Measurements from ENCODE around the gene SLC23A2. TPM values are rescaled to one million over a fixed set of nuclear protein-coding genes. Genes with fewer than 3 reads are reported as not detected.

The SLC23A2 gene
- polyA plus RNA-seq, 1 of the 3 experiments (the other 2 are of a cell fraction) = 14.0 TPM

DNA sequence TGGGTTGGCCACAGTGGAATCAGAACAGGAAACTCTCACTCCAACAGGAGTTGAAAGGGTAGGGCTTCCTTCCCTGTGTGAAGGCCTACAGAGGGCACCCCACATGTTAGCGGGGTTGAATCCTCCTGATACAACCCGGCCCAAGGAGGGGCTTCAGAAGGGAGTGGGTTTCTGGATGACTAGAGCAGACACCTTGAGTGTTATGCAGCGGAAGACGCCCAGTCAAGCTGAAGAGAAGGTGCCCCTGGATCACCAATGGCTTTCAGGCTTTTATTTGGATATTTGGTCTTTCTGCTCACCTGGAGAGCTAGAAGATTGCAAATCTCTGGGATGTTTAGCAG lies 146.8 kb downstream of the SLC23A2 start:
- no peak overlapping the region for H3K4me2 ChIP-seq
- ChIA-PET CTCF (no interaction called here), POLR2A (no interaction called here)
- peaks cover 2 to 22% of the 10 kb centered on the region in 2 experiments for H3K36me3 ChIP-seq (replicated peaks in 1 of 2; ENCODE audit: control insufficient read depth in 1 of 2, insufficient read depth in 2 of 2, low read length in 1 of 2)
- no peak for TF ChIP-seq POLR2AphosphoS5 (IDR thresholded peaks at IDR 0.05; ENCODE audit: low read depth, low read length)
- TF ChIP-seq CHD2 (IDR thresholded peaks at IDR 0.05; ENCODE audit: low read length, partially characterized antibody) = no peak
- TF ChIP-seq TAF1 (IDR thresholded peaks at IDR 0.05; ENCODE audit: borderline replicate concordance, low read depth, low read length) = no peak
- TF ChIP-seq GATA2 (CRISPR knock-in tag; IDR thresholded peaks at IDR 0.05) = no peak
- no peak for TF ChIP-seq ELF1 (IDR thresholded peaks at IDR 0.05)
- no peak for TF ChIP-seq USF1 (IDR thresholded peaks at IDR 0.05; ENCODE audit: borderline replicate concordance, low read depth)
- TF ChIP-seq REST (IDR thresholded peaks at IDR 0.05; ENCODE audit: low read depth, low read length) = no peak
- H3K79me2 ChIP-seq (ENCODE audit: insufficient read depth) = no peaks in the 10 kb centered on the region
- H3F3A ChIP-seq (replicated peaks; ENCODE audit: insufficient read depth) = no peaks in the 10 kb centered on the region
- no peak overlapping the region for H2AFZ ChIP-seq (ENCODE audit: low read depth)
- WGBS (ENCODE audit: low lambda C conversion rate) = 88% methylated on average over 4 of the region's 4 CpGs
- no peaks in the 10 kb centered on the region for H3K4me1 ChIP-seq (ENCODE audit: control insufficient read depth in 1 of 2, insufficient read depth in 2 of 2, low read depth in 1 of 2, low read length in 1 of 2)
- no peak overlapping the region for H3K4me3 ChIP-seq (ENCODE audit: low read depth in 2 of 2, low read length in 1 of 2)
- H4K20me1 ChIP-seq (ENCODE audit: insufficient read depth) = no peaks in the 10 kb centered on the region
- H3K9ac ChIP-seq = no peak overlapping the region
- H3K27me3 ChIP-seq (ENCODE audit: insufficient read depth) = no peaks in the 10 kb centered on the region
- H3K27ac ChIP-seq (ENCODE audit: low read depth in 2 of 2, low read length in 1 of 2) = no peak overlapping the region
- no peaks in the 10 kb centered on the region for H3K9me2 ChIP-seq
- no peak for DNase-seq
- H3K9me3 ChIP-seq = no peaks in the 10 kb centered on the region

GRCh38 chr20:4853757-4854560 lies 147.4 kb downstream of the SLC23A2 start:
- Histone ChIP-seq H3K4me1 (ENCODE audit: control insufficient read depth in 1 of 2, insufficient read depth in 2 of 2, low read depth in 1 of 2, low read length in 1 of 2) (no peaks in the 10 kb centered on the region), H3K4me2 (no peak overlapping the region), H3K36me3 (replicated peaks in 1 of 2; ENCODE audit: control insufficient read depth in 1 of 2, insufficient read depth in 2 of 2, low read length in 1 of 2) (peaks cover 0 to 16% of the 10 kb centered on the region in 2 experiments), H4K20me1 (ENCODE audit: insufficient read depth) (no peaks in the 10 kb centered on the region), H2AFZ (ENCODE audit: low read depth) (no peak overlapping the region), H3K9me2 (no peaks in the 10 kb centered on the region), H3K9ac (no peak overlapping the region), H3K27me3 (ENCODE audit: insufficient read depth) (no peaks in the 10 kb centered on the region), H3F3A (replicated peaks; ENCODE audit: insufficient read depth) (no peaks in the 10 kb centered on the region), H3K4me3 (ENCODE audit: low read depth in 2 of 2, low read length in 1 of 2) (no peak overlapping the region), H3K9me3 (no peaks in the 10 kb centered on the region), H3K27ac (ENCODE audit: low read depth in 2 of 2, low read length in 1 of 2) (no peak overlapping the region), H3K79me2 (ENCODE audit: insufficient read depth) (no peaks in the 10 kb centered on the region)
- ChIA-PET CTCF (no interaction called here), POLR2A (no interaction called here)
- WGBS (ENCODE audit: low lambda C conversion rate) = 83% methylated on average over 9 of the region's 9 CpGs
- no peak for DNase-seq
- TF ChIP-seq NRF1 (IDR thresholded peaks at IDR 0.05; ENCODE audit: low read depth, low read length) (no peak), CHD2 (IDR thresholded peaks at IDR 0.05; ENCODE audit: low read length, partially characterized antibody) (no peak), GABPA (IDR thresholded peaks at IDR 0.05; ENCODE audit: low read depth) (no peak), USF1 (IDR thresholded peaks at IDR 0.05; ENCODE audit: borderline replicate concordance, low read depth) (no peak), FOSL2 (IDR thresholded peaks at IDR 0.05; ENCODE audit: borderline replicate concordance, low read depth) (no peak), EZH2phosphoT487 (IDR thresholded peaks at IDR 0.05; ENCODE audit: borderline replicate concordance, low read depth) (no peak), FOXJ3 (CRISPR knock-in tag; IDR thresholded peaks at IDR 0.05) (no peak), RAD21 (IDR thresholded peaks at IDR 0.05; ENCODE audit: low read length) (no peak), NFIC (IDR thresholded peaks at IDR 0.05; ENCODE audit: borderline replicate concordance) (no peak), JUND (IDR thresholded peaks at IDR 0.05) (no peak), MXI1 (IDR thresholded peaks at IDR 0.05; ENCODE audit: low read depth, low read length) (no peak), TEAD4 (IDR thresholded peaks at IDR 0.05; ENCODE audit: borderline replicate concordance, insufficient read depth) (no peak)
- TF ChIP-seq, protein P1, sequence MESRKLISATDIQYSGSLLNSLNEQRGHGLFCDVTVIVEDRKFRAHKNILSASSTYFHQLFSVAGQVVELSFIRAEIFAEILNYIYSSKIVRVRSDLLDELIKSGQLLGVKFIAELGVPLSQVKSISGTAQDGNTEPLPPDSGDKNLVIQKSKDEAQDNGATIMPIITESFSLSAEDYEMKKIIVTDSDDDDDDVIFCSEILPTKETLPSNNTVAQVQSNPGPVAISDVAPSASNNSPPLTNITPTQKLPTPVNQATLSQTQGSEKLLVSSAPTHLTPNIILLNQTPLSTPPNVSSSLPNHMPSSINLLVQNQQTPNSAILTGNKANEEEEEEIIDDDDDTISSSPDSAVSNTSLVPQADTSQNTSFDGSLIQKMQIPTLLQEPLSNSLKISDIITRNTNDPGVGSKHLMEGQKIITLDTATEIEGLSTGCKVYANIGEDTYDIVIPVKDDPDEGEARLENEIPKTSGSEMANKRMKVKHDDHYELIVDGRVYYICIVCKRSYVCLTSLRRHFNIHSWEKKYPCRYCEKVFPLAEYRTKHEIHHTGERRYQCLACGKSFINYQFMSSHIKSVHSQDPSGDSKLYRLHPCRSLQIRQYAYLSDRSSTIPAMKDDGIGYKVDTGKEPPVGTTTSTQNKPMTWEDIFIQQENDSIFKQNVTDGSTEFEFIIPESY (IDR thresholded peaks at IDR 0.05; ENCODE audit: borderline replicate concordance, low read depth) = no peak
